GM18868 (cell line): ENCODE measurements around the gene NALCN.

Experiments used
- ATAC-seq: cut with Tn5 transposase; IDR thresholded peaks from one replicate; pipeline ENCODE4 v1.9.1; 2021; ENCODE audit warnings: mild to moderate bottlenecking, moderate library complexity; ENCODE audit not compliant: unreplicated experiment

NALCN gene

DNA sequence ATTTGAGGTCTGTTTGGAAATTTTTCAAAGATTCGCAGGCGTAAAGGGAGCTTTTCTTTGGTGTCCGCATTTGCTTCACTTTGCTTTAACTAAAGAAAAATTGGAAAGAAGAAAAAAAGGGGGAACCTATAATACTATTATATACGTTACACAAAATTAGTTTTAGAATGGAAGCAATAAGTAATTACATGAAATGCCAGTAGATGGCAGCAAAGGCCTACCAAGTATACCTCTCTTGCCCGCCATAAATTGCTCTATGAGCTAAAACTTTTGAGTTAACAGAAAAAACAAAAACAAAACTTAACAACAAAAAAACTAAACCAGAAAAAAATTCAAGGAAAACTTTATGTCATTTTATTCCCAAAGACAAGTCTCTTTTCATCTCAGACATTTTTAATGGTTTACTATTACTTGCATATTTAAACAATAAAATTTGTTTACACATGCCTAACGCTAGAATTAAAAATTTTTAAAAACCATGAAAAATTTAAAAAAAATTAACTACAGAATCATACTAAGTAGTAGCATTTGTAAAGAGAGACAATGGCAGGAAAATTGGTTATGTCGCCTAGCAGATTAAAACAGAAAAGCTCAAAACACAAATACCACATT lies 271.4 kb downstream of the NALCN start:
- ATAC-seq: peak; percentile 84

DNA sequence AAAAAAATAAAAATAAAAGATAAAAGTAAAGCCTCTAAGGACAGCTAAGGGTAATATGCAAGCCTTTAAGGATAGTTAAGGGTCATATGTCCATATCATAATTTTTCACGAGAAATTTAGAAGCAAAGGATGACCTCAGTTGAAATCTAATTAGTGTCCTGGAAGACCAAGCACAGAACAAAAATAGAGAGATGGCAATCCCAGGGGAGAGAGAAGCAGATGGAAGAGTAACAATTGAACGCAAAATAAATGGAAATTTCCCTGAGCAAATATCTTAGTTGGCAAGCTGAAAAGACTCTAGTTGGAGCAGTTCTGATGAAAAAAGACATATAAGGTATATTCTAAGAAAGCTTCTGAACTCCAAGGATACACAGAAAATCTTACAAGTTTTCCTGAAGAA lies 275.4 kb downstream of the NALCN start:
- ATAC-seq: no peak

DNA sequence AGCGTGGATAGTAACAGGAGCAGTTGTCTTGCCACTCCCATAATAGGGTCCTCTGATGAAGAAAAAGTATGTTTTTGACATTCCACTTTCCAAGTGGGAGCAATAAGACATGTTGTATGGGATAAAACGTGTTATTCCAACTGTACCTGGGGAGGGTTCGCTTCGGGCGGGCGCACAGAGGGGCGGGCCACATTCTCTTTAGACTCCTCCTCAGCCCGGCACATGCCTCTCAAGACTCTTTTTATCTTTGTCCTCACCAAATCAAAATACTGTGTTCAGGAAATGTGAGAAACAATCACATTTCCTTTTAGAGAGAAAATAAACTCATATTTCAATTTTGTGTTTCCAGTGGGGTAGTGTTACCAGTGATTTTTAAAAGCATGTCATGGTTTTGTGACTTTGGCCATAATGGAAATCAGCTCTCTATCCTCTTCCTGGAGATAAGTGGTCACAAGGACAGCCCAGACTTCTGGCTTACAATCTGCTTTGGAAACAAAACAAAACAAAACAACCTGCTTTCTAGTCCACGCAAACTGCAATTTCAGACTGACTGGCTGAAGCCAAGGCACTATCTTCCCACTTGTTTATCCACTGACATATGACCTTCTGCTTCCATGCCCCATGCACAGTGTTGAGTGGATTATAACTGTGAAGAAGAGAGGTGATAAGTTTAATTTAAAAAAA lies 276.1 kb downstream of the NALCN start:
- ATAC-seq: no peak

DNA sequence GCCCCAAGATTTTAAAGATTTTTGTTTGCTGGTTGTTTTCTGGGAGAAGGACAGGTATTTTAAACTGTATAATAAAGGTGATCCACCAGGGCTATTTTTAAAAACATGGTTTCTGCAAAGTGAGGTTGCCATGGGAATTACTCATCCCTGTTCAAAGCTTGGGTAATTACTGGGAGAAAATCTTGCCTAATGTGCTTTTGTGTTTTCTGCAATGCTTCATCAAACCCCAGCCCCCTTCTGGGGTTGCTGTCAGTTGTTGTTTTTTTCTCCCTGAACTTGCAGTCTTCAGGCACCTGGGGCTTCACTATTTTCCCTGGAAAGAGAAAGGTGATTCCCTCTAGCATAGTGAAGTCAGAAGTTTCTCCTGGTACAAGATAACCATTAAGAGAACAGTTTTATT lies 277.2 kb downstream of the NALCN start:
- no peak for ATAC-seq

DNA sequence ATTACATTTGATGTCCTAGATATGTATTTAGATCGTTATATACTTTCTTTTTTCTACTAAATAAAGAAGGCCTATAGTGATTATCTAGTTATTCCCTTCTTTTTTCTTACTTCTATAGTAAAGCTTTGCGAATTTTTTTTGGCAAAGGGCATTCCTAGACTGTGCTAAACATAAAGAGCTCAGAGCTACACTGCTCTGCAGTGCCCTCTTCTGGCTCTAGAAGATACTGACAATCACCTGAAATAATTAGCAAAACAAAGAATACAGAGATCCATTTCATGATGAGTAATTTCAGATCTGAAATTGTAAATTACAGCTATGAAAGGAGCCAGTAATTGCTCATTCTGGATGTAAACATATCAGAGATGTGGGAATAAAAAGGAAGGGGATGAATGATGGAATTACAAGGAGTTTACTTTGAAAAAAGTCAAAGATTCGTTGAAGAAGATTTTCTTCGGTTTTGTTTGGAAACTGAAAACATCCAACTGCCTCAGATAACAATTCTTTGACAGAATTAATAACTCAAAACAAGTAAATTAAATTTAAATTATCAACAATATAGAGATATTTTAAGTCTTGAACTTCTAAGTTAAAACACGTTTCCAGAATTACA lies 288.5 kb downstream of the NALCN start:
- peak; percentile 93 for ATAC-seq

DNA sequence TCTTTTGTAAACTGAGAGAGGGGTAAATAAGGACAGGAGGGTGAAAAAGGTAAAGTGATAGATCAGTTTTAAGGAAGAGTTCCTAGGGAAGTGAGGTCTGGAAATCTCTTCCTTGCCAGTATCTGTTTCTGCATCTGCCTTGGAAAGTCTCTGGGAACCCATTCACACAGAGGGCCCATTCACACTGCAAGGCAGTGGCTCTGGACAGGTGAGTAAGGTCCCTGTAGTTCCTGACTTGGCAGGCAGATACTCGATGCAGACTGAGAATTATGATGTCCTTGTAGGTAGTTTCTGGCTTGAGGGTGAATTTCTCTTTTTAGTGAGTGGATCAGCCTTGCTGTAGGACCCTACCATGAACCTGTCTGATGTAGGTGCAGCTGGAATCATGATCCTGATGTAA lies 293.3 kb downstream of the NALCN start:
- no peak for ATAC-seq

DNA sequence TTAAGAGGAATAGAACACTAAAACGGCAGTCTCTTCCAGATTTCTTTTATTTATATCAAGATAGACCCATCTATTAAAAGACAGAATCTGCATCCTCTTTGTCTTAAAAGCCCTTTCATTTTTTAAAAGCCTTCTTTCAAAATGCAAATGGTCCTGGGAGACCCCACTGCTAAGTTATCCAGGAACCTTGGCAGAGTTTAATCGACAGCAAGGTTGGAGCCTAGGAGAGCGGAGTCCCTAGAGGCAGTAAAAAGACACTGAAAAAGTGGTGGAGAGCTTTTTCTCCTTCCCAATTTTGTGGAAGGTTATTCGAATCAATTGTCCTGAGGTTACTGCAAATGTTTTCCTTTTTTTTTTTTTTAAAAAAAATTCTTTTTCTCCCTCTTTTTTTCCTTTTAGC lies 294.7 kb downstream of the NALCN start:
- ATAC-seq: no peak

DNA sequence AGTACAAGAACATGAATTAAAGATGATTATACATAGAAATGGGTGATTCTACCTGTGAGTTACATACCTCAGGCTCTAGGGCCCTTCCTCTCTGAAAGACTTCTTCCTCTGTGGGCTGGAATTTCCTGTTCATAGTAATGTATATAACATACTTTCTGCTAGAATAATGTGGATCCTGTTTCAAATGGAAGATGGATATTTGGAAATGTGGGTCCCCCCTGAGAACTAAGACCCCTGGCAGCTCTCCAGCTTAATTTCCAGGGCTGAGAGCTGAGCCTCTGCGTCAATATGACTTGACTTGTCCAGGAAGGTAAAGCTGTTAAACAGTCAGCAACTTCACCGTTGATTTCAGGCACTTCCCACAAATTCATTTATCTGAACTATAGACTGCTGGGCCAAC lies 296.3 kb downstream of the NALCN start:
- no peak for ATAC-seq

DNA sequence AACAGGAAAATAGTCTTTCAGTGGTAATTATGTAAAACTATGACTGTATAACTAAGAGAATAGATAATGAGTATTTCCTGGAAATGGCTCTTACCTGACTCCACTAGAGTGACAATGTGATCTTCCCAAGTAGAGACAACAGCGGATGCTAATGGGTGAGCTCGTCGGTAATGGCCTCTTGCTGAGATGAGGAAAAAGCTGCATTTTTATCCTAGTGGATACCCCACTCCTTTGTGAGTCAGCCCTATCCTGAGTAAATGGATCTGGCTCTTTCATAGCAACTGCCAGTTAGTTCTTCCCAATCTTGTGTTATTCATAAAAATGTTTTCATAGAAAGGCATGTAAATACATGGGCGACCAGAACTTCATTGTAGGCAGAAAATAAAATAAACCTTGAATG lies 299.5 kb downstream of the NALCN start:
- ATAC-seq: no peak

DNA sequence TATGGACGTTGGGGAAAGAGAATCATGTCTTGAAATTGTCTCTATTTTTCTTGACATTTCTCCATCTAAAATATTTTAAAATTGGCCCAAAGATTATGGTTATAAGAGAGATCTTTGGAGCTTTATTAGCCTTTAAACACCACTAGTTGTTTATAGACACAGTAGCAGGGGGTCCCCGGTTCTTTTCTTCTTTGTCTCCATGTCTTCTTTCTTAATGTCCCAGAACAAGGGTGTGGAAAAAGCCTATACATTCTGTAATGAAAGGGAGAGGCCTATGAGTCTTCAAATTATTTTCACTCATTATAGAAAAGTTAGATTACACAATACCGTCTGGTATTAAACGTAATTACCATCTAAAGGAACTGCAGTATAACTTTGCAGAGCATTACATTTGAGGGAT lies 300.0 kb downstream of the NALCN start:
- no peak for ATAC-seq

DNA sequence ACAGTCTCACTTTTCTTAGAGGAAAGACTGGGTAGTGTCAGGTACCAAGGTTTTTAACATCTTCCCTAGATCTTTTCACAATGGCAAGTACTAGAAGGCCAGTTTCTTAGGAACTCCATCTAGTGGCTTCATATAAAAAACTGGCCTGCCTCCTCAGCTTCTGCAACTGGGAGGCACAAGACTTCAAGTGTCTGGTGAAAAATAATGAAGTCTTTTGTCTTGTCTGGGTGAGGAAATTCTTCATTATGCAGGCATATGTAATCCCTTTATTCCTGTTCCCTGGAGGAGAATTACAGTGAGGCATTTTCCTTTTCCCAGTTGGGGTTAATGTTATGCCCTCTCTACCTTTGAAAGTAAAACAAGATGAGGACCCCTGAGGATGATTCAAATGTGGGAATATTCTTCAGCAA lies 300.5 kb downstream of the NALCN start:
- no peak for ATAC-seq

DNA sequence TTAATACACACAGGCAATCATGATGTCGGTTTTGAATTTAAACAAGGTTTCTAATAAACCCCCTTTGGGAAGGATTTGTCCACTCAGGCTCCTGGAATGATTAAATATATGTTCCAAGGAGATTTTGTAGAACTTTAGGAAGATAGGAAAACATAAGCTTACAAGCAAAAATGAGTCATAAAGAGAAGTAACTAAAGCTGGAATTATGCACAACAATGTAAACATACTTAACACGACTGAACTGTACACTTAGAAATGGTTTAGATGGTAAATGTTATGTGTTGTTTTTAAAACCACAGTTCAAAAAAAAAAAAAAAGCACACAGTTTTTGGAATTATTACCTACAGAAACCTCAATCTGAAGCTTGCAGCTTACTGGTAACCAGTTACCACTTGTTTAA lies 304.4 kb downstream of the NALCN start:
- ATAC-seq: no peak

DNA sequence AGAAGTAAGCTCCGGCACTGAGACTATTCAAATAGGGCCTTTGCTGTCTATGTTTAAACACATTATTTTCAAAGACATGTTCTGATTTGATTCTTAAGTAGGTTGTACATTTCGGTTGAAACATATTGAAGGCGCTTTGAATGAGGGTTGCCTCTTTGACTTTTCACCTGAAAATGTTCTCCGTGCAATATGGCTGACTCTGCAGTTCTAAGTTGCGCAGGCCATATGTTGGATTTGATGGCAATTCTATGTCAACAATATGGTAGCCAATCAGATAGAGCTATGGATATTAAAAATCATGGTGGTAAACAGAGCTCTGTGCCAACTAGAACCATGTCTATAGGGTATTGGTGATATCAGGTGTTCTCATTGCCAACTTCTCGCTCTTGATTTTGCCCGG lies 307.3 kb downstream of the NALCN start:
- no peak for ATAC-seq

DNA sequence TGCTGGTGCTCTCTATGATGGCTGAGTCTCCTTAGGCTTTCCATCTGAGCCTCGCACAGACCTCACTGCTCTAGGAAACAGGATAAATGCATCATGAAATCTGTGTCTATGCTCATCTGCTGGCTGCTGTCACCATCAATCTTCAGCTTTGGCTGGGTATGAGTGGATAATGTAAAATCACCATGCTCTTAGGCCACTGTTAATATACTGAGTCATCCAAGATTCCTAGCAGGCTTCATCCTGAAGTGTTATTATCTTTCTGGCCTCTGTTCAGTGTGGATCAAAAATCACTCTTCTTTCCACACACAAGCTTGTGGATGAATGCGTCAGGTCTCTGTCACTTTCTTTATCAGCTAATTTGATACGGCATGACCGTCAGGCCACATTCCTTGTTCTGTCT lies 317.4 kb downstream of the NALCN start:
- ATAC-seq: no peak

DNA sequence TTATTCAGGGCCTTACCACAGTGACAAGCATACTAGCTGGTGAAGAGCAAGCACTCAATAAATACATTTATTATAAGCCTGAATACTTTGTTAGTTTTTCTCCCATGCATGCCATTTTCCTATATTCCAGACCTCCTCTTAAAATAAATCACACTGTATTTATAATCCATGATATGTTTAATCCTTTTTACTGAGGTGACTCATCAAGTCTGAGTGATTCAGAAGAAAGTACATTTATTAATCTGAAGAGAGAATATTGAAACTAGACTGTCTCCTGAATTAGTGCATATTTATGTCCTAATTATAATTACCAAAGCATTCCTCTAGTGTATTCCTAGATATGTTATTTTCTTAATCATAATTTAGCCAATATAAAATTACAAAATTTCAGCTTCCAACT lies 323.3 kb downstream of the NALCN start:
- no peak for ATAC-seq

DNA sequence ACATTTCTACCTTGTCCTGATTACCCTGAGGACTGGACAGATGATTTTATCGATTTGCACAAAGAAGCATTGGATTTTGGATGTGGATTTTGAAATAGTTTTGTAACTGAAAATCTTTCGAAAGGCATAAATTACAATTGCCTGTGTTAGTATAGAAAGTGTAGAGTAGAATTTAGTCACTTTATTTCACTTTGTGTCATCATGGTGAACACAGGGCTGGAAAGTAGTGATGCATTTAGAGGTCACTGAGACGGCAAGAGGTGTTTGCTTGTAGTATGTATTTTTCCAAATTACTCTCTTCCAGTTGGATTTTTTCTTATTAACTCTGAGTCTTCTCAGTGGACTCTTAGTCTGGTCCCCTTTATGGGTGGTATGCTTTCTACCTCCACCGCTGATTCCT lies 326.0 kb downstream of the NALCN start:
- no peak for ATAC-seq

DNA sequence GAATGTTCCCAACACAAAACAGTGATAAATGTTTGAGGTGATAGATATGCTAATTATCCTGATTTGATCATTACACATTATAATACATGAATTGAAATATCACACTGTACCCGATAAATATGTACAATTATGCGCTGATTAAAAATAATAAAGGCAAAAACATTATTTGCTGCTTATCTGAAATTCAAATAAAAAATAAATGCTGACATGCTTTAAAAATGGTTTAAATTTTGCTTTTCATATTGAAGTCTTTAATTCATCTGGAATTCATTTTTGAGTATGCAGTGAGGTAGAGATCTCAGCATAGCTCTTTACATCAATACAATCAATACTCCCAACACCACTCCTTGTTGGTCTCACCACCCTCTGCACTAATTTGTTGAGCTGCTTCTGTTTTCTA lies 330.8 kb downstream of the NALCN start:
- no peak for ATAC-seq

DNA sequence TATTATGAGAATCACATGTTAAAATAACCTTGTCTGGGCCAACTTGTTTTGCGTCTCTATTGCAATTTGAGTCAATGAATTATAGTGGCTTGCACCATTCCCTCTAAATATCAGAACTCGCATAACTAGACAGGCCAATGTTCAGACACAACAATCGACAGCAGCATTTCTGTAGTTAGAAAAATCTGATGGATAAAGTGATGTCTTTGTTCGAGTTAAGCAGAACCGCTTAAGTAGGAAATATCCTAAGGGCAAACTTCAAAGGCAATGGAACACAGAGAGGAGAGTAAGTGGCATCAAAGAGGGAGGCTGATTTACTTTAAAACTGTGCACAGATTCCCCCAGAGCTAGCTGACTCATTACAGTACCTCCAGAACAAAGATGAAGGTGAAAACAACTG lies 333.9 kb downstream of the NALCN start:
- no peak for ATAC-seq

DNA sequence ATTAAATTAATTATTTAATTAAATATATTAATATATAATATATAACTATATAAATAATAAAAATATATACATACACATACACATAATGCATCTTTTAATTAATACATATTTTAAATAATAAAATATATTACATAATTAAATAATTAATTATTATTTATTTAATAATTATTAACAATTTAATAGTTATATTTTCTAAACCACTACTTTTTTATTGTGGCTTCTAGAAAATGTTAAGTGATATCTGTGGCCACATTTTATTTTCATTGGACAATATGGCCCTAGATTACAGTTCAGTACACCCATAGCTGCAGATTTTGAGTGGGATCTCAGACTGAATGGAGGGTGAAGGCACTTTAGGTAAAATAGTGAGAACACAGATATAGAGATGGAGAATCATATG lies 335.7 kb downstream of the NALCN start:
- no peak for ATAC-seq

DNA sequence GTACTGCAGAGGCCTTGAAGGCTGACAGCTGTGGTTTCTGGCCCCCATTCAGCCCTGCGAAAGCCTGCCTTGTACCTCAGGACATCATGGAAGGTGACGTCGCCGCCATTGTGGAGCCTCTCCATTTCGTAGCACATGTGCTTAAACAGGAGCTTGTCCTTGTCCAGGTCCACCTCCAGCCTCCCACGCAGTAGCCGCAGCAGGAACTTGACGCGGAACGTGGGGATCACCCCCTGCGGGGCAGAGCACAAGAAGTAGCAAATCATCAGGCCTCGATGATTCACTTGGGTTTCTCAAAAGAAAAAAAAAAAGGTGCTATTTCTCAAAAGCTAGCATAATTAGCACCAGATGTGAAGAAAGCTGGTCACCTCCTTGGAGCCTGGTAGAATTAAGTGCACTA lies 351.0 kb downstream of the NALCN start:
- no peak for ATAC-seq

DNA sequence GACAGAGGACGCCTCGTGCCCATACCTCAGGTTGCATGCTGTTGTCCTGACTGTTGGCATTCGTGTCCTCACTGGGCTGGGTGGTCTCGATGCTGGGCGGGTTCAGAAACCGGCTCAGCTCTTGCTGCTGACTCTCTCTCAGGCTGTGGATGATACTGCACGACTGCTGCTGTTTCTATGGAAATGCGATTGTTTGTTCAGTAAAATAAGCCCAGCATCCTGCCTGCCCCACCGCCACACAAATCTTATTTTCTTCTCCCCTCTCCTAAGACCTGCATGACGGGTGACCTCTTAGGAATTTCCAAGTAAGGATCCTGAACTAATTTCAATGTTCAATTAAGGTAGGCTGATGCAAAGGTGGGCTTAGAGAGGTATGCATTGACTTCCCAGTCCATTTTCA lies 356.5 kb downstream of the NALCN start:
- ATAC-seq: no peak

DNA sequence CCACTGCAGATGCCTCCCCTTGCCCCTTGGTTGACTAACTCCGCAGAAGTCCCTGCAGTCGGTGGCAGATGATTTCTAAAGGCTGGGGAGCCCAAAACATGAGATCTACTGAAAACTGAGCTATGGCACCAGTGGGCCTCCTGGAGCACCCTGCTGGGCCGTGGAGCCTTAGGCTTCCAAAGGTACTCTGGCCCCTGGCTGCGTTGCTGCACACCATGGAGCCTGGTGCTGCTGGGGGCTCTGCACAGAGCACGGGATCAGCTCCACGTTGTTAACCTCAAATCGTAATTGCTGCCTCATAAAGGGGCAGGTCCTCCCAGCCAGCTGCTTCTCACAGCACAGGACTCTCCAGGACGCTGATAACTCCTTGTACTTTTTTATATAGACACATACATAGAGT lies 357.5 kb downstream of the NALCN start:
- no peak for ATAC-seq
